HG03521 (cell line): ENCODE data around the gene FOXD2.
"Not testable (repeated sequence)": the region's sequence is repeated elsewhere in the genome, so short reads cannot be mapped to it uniquely, and the experiment has no call there.

Source experiments
- ATAC-seq: cut with Tn5 transposase; IDR thresholded peaks from one replicate; pipeline ENCODE4 v1.9.1; 2021; ENCODE audit warnings: mild to moderate bottlenecking, moderate library complexity; ENCODE audit not compliant: unreplicated experiment

FOXD2 gene

GRCh38 chr1:47439017-47439818 is 1.4 kb downstream of the FOXD2 start:
- ATAC-seq: no peak

- no peak for ATAC-seq
These were observed 2.2 kb downstream of the FOXD2 start for GRCh38 chr1:47439819-47440598.

- ATAC-seq: no peak
These were observed 2.8 kb downstream of the FOXD2 start for GRCh38 chr1:47440599-47441081.

GRCh38 chr1:47441450-47442106 is 3.7 kb downstream of the FOXD2 start:
- no peak for ATAC-seq

DNA sequence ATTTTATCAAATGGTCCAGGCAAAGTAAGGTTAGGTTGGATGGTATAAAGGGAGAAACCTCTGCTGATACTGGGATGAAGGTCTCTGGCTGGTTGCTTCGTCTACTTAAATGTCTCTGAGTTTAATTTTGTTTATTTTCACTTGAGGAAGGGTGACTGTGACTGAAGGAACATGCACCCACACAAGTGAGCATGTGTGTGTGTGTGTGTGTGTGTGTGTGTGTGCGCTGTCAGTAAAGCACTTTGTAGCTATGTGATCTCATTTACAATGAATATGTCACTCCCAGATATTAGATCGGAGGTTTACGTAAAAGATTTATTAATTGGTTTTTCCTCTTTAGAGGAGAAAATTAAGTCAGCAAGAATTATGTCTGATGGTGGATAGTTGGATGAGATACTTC is 4.4 kb downstream of the FOXD2 start:
- ATAC-seq: no peak

- ATAC-seq: no peak
These were observed 5.1 kb downstream of the FOXD2 start for GRCh38 chr1:47442842-47443529.

- no peak for ATAC-seq
These were observed 5.9 kb downstream of the FOXD2 start for GRCh38 chr1:47443530-47444296.

DNA sequence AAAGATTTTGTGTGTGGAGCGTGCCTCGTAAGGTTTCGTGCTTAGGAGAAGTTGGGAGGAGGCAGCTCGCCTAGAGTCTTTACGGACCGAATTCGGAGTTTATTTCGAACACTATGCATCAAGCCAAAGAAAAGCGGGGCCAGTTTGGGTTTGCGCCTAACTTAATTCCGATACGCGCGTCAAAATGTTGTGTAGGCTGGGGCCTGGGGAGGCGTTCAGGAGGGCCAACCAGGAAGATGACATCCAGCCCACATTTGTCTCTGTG is 6.4 kb downstream of the FOXD2 start:
- ATAC-seq: no peak

- ATAC-seq: no peak
These were observed 7.0 kb downstream of the FOXD2 start for GRCh38 chr1:47444562-47445465.

DNA sequence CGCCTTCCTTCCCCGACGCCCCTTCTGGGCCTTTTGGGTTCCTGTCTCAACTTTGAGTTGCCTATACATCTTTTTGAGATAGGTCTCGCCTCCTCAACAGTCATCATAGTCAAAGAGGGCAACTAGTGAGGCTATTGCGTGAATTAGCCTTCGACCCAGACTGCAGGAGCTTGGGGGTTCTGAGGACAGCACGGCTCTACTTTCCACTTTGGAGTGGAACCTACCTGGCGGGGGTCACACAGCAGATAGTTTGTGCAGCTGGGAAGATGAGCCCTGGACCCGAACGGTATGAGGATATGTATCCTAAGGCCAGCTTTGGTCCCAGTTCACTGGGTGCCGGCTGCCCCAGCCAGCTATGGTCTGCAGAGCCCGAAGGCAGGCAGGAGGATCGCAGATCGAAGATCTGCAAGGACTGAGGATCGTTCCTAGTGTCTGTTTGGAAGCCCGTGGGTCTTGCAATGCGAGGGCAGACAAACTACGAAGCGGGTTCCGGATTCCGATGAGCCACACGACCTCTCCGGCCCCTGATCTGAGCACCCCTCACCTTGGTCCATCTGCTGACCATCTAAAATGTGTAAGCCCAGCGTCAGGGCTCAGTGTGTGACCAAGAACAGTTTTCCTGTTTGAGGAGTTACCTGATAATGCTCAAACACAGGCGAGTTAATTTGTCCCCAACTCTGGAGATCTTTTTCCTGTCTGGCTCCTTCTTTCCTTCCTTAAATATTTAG is 8.1 kb downstream of the FOXD2 start:
- no peak for ATAC-seq

DNA sequence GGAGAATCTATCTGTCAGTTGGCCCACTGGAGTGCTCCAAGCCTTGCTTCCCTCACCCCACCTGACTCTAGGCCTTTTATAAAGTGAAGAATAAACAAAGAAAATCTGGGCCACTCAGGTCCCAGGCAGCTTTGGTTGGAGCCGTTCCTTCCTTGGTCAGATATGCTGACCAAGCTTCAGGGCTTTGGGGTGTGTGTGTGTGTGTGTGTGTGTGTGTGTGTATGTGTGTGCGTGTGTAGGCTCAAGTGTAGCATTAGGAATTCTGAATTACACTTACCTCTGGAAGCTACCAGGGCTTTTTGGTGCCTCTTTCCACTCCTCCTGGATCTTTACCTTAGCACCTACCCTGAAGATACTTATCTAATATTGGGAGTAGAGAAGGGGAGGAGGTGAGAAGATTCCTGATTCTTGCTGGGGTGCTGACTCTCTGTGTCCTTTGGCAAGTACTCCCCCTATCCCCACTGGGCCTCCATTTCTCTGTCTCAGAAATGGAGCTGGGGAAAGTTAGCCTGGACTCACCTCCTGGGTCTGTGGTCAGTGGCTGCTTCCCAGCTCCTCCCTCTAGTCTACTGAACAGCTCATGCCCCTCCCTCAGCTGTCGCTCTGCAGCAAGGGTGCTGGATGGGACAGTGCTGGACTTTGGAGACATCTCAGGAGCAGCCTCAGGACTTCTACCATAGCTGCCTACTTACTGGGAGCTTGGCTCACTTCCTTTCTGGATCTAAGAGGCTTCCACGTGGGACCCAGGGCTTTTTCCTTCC is 10.8 kb downstream of the FOXD2 start:
- ATAC-seq: no peak

DNA sequence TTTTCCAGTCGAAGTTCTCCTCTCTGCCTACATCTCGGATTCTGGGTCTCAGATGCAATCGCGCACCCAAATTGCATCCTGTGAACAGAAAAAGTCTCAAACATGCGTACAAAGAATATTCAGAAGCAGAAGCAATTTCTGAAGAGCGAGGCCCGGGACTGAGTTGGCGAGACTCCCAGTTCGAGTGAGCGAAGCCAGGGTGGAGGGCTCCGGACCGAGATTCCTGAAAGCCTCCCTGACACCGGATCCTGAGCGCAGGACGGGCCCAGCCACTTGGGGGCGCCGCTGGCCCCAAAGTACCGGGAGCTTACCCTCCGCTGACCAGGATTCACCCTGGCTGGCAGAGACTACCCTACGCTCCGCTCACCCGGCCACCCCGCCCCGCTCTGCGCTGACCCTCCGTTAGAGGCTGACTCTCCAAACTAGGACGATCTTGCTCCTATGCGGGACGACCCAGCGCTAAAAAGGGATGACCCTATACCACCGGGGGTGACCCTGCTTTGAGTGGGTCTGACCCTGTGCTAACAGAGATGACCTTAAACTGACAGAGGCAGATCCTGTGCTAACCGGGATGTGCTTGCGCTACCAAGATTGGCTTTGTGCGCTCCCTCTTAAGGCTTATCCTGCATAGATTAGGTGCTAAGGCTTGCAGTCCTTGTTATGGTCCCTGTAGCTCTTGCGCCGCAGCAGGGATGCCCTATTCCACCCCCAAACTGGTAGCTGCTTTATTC is 12.1 kb downstream of the FOXD2 start:
- no peak for ATAC-seq

GRCh38 chr1:47450606-47451005 is 12.8 kb downstream of the FOXD2 start:
- ATAC-seq: no peak

GRCh38 chr1:47452426-47452825 is 14.6 kb downstream of the FOXD2 start:
- ATAC-seq: no peak

- ATAC-seq: not testable (repeated sequence)
These were observed 16.1 kb downstream of the FOXD2 start for GRCh38 chr1:47453910-47454309.

GRCh38 chr1:47456250-47456649 is 18.4 kb downstream of the FOXD2 start:
- ATAC-seq: no peak

GRCh38 chr1:47457547-47457946 is 19.7 kb downstream of the FOXD2 start:
- not testable (repeated sequence) for ATAC-seq
